ENCODE data around the gene NR3C1.

NR3C1 gene

GRCh38 chr5:143249851-143250250 is 153.6 kb downstream of the NR3C1 start:
- DNase-seq = no peak

GRCh38 chr5:143248822-143249579 is 154.5 kb downstream of the NR3C1 start:
- no peak for DNase-seq

GRCh38 chr5:143248391-143248790 is 155.1 kb downstream of the NR3C1 start:
- DNase-seq = no peak

- no peak for DNase-seq
Observed at GRCh38 chr5:143247134-143247815, 156.2 kb downstream of the NR3C1 start.

- DNase-seq = no peak
Observed at GRCh38 chr5:143245929-143246561, 157.4 kb downstream of the NR3C1 start.

- no peak for DNase-seq
Observed at GRCh38 chr5:143244990-143245389, 158.5 kb downstream of the NR3C1 start.

GRCh38 chr5:143244000-143244736 is 159.3 kb downstream of the NR3C1 start:
- no peak for DNase-seq

GRCh38 chr5:143243103-143243502 is 160.4 kb downstream of the NR3C1 start:
- no peak for DNase-seq

- no peak for DNase-seq
Observed at GRCh38 chr5:143241892-143242291, 161.6 kb downstream of the NR3C1 start.

GRCh38 chr5:143239882-143240518 is 163.5 kb downstream of the NR3C1 start:
- no peak for DNase-seq

GRCh38 chr5:143238620-143239019 is 164.9 kb downstream of the NR3C1 start:
- no peak for DNase-seq

GRCh38 chr5:143237664-143238063 is 165.8 kb downstream of the NR3C1 start:
- no peak for DNase-seq

GRCh38 chr5:143236682-143237081 is 166.8 kb downstream of the NR3C1 start:
- DNase-seq = no peak

GRCh38 chr5:143235423-143235822 is 168.1 kb downstream of the NR3C1 start:
- DNase-seq = no peak

GRCh38 chr5:143234162-143234842 is 169.2 kb downstream of the NR3C1 start:
- no peak for DNase-seq

- DNase-seq = no peak
Observed at GRCh38 chr5:143233031-143233430, 170.5 kb downstream of the NR3C1 start.

GRCh38 chr5:143231973-143232812 is 171.3 kb downstream of the NR3C1 start:
- no peak for DNase-seq

- no peak for DNase-seq
Observed at GRCh38 chr5:143231416-143231815, 172.1 kb downstream of the NR3C1 start.

GRCh38 chr5:143230676-143230996 is 172.8 kb downstream of the NR3C1 start:
- no peak for DNase-seq

- no peak for DNase-seq
Observed at GRCh38 chr5:143229896-143230675, 173.4 kb downstream of the NR3C1 start.
